Neuronal stem cell (in vitro differentiated cells): ENCODE measurements around the gene ABCB6.

Experiments
- DNase-seq: peaks from one replicate; pipeline ENCODE4 v3.0.0-alpha.2; 2013; ENCODE audit warnings: low spot score
- H2AFZ ChIP-seq: one replicate; pipeline ENCODE4 v1.6.1; 2013; ENCODE audit warnings: mild to moderate bottlenecking, low read length, inconsistent platforms
- H2AK5ac ChIP-seq: 2 replicates; pipeline ENCODE4 v1.6.1; 2013; ENCODE audit warnings: low read depth, mild to moderate bottlenecking, inconsistent platforms, low read length, moderate library complexity, mixed read lengths
- H2BK120ac ChIP-seq: 2 replicates; pipeline ENCODE4 v1.6.1; 2013; ENCODE audit warnings: low read depth, mild to moderate bottlenecking, inconsistent platforms, low read length, moderate library complexity, mixed read lengths
- H2BK12ac ChIP-seq: one replicate; pipeline ENCODE4 v1.6.1; 2013; ENCODE audit warnings: low read length, inconsistent platforms
- H2BK15ac ChIP-seq: 2 replicates; pipeline ENCODE4 v1.6.1; 2013; ENCODE audit warnings: mild to moderate bottlenecking, low read length, inconsistent platforms, mixed read lengths
- H2BK5ac ChIP-seq: one replicate; pipeline ENCODE4 v1.6.1; 2013; ENCODE audit warnings: inconsistent platforms, mild to moderate bottlenecking, low read length, moderate library complexity
- H3K14ac ChIP-seq: one replicate; pipeline ENCODE4 v1.6.1; 2013; ENCODE audit warnings: low read length, inconsistent platforms
- H3K18ac ChIP-seq: 2 replicates; pipeline ENCODE4 v1.6.1; 2013; ENCODE audit warnings: low read length, inconsistent platforms
- H3K23ac ChIP-seq: 2 replicates; pipeline ENCODE4 v1.6.1; 2013; ENCODE audit warnings: low read depth, mild to moderate bottlenecking, mixed read lengths, low read length, inconsistent platforms; ENCODE audit not compliant: poor library complexity
- H3K27ac ChIP-seq: replicated peaks from 3 replicates; pipeline ENCODE4 v1.5.1; 2013; ENCODE audit warnings: low read length, inconsistent platforms
- H3K27me3 ChIP-seq, 3 experiments: 2 replicates each; pipeline ENCODE4 v1.6.1; 2013; ENCODE audit warnings: low read length in 3 of 3, mild to moderate bottlenecking in 2 of 3, inconsistent platforms in 1 of 3, low read depth in 1 of 3, mixed read lengths in 1 of 3, moderate library complexity in 1 of 3; ENCODE audit not compliant: control insufficient read depth in 3 of 3, insufficient read depth in 3 of 3
- H3K36me3 ChIP-seq, 2 donors: replicated peaks in 1 of 2; 2 replicates each; pipeline ENCODE4 v1.6.1; 2013; ENCODE audit warnings: low read length in 2 of 2; ENCODE audit not compliant: control insufficient read depth in 2 of 2, insufficient read depth in 2 of 2
- H3K4ac ChIP-seq: 2 replicates; pipeline ENCODE4 v1.6.1; 2013; ENCODE audit warnings: inconsistent platforms, mild to moderate bottlenecking, low read length, moderate library complexity
- H3K4me1 ChIP-seq, 2 donors: 1 replicate in 1 of 2; 2 replicates in 1 of 2; pipeline ENCODE4 v1.6.1; 2013; ENCODE audit warnings: low read length in 2 of 2, low read depth in 1 of 2; ENCODE audit not compliant: control insufficient read depth in 2 of 2, insufficient read depth in 1 of 2
- H3K4me2 ChIP-seq: one replicate; pipeline ENCODE4 v1.6.1; 2013; ENCODE audit warnings: mild to moderate bottlenecking, low read length, inconsistent platforms; ENCODE audit not compliant: insufficient read depth, poor library complexity, severe bottlenecking
- H3K4me3 ChIP-seq, 2 donors: 2 replicates each; pipeline ENCODE4 v1.5.1; 2013; ENCODE audit warnings: low read length in 2 of 2, mild to moderate bottlenecking in 2 of 2, inconsistent platforms in 1 of 2, moderate library complexity in 1 of 2
- H3K79me1 ChIP-seq: one replicate; pipeline ENCODE4 v1.6.1; 2013; ENCODE audit warnings: low read depth, mild to moderate bottlenecking, inconsistent platforms, low read length, moderate library complexity
- H3K9ac ChIP-seq: one replicate; pipeline ENCODE4 v1.6.1; 2013; ENCODE audit warnings: mild to moderate bottlenecking, low read depth, low read length, inconsistent platforms; ENCODE audit not compliant: poor library complexity
- H3K9me3 ChIP-seq, 2 donors: replicated peaks in 1 of 2; 2 replicates each; pipeline versions ENCODE3 to v1.6.1; 2013; ENCODE audit warnings: low read length in 2 of 2, mild to moderate bottlenecking in 2 of 2, inconsistent platforms in 1 of 2, low read depth in 1 of 2, mixed read lengths in 1 of 2, moderate library complexity in 1 of 2; ENCODE audit not compliant: control insufficient read depth in 2 of 2, insufficient read depth in 1 of 2
- H4K8ac ChIP-seq: one replicate; pipeline ENCODE4 v1.6.1; 2013; ENCODE audit warnings: low read depth, mild to moderate bottlenecking, inconsistent platforms, low read length, moderate library complexity
- H4K91ac ChIP-seq: one replicate; pipeline ENCODE4 v1.6.1; 2013; ENCODE audit warnings: low read length, low read depth, mild to moderate bottlenecking, inconsistent platforms; ENCODE audit not compliant: poor library complexity
- WGBS, 2 donors: extraction: QIAGEN DNeasy Blood & Tissue Kit; methylation state at CpG; one replicate each; pipeline ENCODE4 v1.1.7; 2013; ENCODE audit warnings: missing lambda C conversion rate in 2 of 2, mixed read lengths in 1 of 2; ENCODE audit not compliant: insufficient read length in 2 of 2, insufficient replicate concordance in 1 of 2; ENCODE audit errors: extremely low coverage in 2 of 2; 5-methylcytosine and 5-hydroxymethylcytosine counted together

The ABCB6 gene

DNA sequence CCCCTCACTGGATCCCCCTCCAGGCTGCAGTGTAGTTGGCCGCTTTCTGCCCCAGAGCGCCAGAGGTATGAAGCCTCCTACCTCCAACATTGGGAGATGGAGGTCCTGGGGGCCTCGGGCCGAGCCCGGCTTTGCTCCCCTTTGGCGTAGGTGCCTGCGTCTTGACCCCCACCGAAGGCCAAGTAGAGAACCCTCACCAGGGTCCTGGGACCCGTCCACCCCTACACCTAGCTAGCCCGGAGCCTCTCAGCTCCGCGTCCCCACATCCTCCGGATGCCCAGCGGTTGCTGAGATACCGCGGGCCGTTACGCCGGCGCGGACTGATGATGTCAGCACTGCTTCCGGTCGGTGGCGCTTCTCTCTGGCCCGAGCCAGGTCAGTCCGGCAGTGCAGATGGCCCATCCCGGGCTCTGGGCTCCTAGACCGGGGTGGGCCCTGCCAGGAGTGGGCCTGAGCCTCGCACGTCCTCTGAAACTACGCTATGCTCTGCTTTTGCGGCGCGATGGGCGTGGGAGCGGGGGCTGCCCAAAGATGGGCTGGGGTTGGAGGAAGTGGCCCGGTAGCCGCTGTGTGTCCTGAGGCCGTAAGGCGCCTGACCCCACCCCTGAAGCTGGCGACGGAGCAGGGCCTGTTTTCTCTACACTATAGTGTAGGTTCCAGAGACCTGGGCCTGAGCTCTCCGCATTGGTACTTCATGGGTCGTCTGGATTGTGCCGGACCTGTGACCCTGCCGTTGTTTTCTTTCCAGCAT is 26.6 kb upstream of the ABCB6 start, which contains the start of the genes GLB1L and STK16:
TSS of gene GLB1L (minus strand) at position 297 of the 751 bp plus-strand sequence. CDS start 1,871 bp downstream, outside the sequence.
TSS of gene STK16 (plus strand) at position 332 of the 751 bp plus-strand sequence. CDS start 521 bp downstream, outside the sequence.
- Histone ChIP-seq H3K27me3 (no peaks in the 10 kb centered on the region), H4K91ac (no peak within 1 kb of the TSS), H3K23ac (peak within 1 kb of the TSS; percentile 96), H2BK12ac (no peak within 1 kb of the TSS), H2BK120ac (peak within 1 kb of the TSS; percentile 88), H2AK5ac (peak within 1 kb of the TSS; percentile 28), H3K4me2 (peak within 1 kb of the TSS; percentile 99), H4K8ac (peak within 1 kb of the TSS; percentile 45), H3K14ac (peak within 1 kb of the TSS; percentile 95), H3K36me3 (peaks cover 10 to 24% of the 10 kb centered on the region in 2 donors), H3K4ac (peak within 1 kb of the TSS; percentile 68), H3K18ac (peak within 1 kb of the TSS; percentile 98), H3K27ac (no peak within 1 kb of the TSS), H3K9ac (peak within 1 kb of the TSS; percentile 98), H3K4me1 (peaks cover 6 to 10% of the 10 kb centered on the region in 2 donors), H2AFZ (peak within 1 kb of the TSS; percentile 92), H3K4me3 (peak within 1 kb of the TSS; percentile 86 to 89), H2BK15ac (no peak within 1 kb of the TSS), H2BK5ac (peak within 1 kb of the TSS; percentile 94), H3K79me1 (no peaks in the 10 kb centered on the region), H3K9me3 (no peaks in the 10 kb centered on the region)
- DNase-seq = peak; percentile 94
- no CpG with 5 or more reads among the region's 46 CpGs for WGBS, 2 donors

DNA sequence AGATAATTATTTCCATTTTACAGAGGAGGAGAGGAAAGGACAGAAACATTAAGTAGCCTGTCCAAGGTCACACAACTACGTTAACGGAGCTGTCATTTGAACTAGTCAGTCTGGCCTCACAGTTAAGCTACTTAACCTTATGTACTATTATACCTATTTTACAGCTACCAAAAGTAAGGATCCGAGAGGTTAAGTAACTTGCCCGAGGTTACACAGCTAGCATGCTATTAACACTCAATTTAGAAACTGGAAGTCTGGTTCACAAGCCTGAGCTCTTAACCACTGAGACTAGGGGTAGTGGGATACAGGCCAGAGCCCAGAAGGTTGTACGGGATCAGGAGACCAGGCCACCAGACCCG is 26.0 kb upstream of the ABCB6 start:
- Histone ChIP-seq H4K8ac (no peak overlapping the region), H3K4ac (no peak overlapping the region), H2AK5ac (no peak overlapping the region), H3K18ac (no peak overlapping the region), H3K4me1 (peaks cover 6 to 10% of the 10 kb centered on the region in 2 donors), H3K14ac (no peak overlapping the region), H2BK5ac (no peak overlapping the region), H3K36me3 (peaks cover 13 to 27% of the 10 kb centered on the region in 2 donors), H3K27ac (no peak overlapping the region), H3K9ac (no peak overlapping the region), H4K91ac (no peak overlapping the region), H3K4me2 (peak overlapping the region; percentile 99), H3K23ac (peak overlapping the region; percentile 96), H3K27me3 (no peaks in the 10 kb centered on the region), H2BK15ac (no peak overlapping the region), H3K79me1 (no peaks in the 10 kb centered on the region), H3K9me3 (no peaks in the 10 kb centered on the region), H3K4me3 (peak overlapping the region; percentile 86 to 89), H2BK120ac (no peak overlapping the region), H2AFZ (peak overlapping the region; percentile 92), H2BK12ac (no peak overlapping the region)
- DNase-seq = no peak
- WGBS, 2 donors = no CpG with 5 or more reads among the region's 6 CpGs

DNA sequence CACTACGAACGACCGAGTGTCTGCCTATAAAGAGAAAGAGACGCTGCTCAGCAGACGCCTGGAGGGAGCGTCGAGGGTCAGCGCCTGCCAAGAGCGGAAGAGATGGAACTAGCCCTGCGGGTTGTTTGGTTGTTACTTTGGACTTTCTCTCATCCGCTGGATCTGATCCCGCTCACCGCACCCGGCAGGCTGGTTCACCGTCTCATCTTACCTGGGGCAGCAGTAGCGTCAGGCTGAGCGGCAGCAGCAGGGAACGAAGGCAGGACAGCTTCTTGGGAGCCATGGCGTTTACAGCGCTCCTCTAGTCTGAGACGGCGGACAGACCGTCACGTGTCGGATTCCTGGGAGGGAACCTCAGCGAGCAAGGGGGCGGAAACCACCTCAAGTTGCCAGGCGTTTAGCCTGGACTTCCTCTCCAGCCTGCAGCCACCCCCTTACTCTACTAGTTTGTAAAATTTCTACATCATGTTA is 24.6 kb upstream of the ABCB6 start:
- H3K27ac ChIP-seq = no peak overlapping the region
- H3K18ac ChIP-seq = no peak overlapping the region
- no peaks in the 10 kb centered on the region for H3K9me3 ChIP-seq
- H2AK5ac ChIP-seq = no peak overlapping the region
- no CpG with 5 or more reads among the region's 28 CpGs for WGBS, 2 donors
- no peaks in the 10 kb centered on the region for H3K27me3 ChIP-seq
- H4K8ac ChIP-seq = no peak overlapping the region
- no peak overlapping the region for H2BK120ac ChIP-seq
- no peak for DNase-seq
- no peak overlapping the region for H3K4me3 ChIP-seq
- no peak overlapping the region for H3K4me2 ChIP-seq
- no peak overlapping the region for H3K4ac ChIP-seq
- H3K14ac ChIP-seq = no peak overlapping the region
- peak overlapping the region; percentile 35 for H3K23ac ChIP-seq
- H3K4me1 ChIP-seq = peaks cover 6 to 8% of the 10 kb centered on the region in 2 donors
- no peak overlapping the region for H2BK15ac ChIP-seq
- no peak overlapping the region for H3K9ac ChIP-seq
- H2AFZ ChIP-seq = no peak overlapping the region
- no peak overlapping the region for H2BK12ac ChIP-seq
- H3K36me3 ChIP-seq = peaks cover 12 to 35% of the 10 kb centered on the region in 2 donors
- no peaks in the 10 kb centered on the region for H3K79me1 ChIP-seq
- H4K91ac ChIP-seq = no peak overlapping the region
- no peak overlapping the region for H2BK5ac ChIP-seq

DNA sequence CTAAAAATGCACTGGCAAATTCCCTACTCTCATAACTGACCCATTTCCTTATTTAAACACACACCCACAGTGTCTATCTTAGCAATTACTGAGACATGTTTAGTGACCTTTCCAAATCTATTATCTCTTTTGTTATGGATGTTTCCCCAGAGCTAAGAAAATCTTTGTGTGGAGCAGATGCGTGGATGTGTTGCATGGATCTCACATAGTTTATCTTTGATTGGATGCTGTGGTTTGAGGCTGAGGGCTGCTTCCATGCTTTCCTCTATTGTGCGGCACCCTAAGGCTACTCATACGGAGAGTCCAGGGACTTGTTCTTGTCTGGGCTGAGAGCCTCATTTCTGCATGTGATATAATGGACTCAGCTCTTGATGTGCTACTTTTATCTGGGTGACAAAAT is 15.6 kb upstream of the ABCB6 start:
- no peak overlapping the region for H4K8ac ChIP-seq
- no peaks in the 10 kb centered on the region for H3K9me3 ChIP-seq
- H2BK120ac ChIP-seq = no peak overlapping the region
- H2AFZ ChIP-seq = no peak overlapping the region
- no peak overlapping the region for H2BK12ac ChIP-seq
- H3K79me1 ChIP-seq = no peaks in the 10 kb centered on the region
- H3K4me3 ChIP-seq = no peak overlapping the region
- H3K27ac ChIP-seq = no peak overlapping the region
- H3K27me3 ChIP-seq = no peaks in the 10 kb centered on the region
- H3K23ac ChIP-seq = no peak overlapping the region
- no peak overlapping the region for H4K91ac ChIP-seq
- H2BK15ac ChIP-seq = no peak overlapping the region
- no peak overlapping the region for H3K9ac ChIP-seq
- H3K36me3 ChIP-seq = peaks cover 50 to 78% of the 10 kb centered on the region in 2 donors
- no peak overlapping the region for H3K14ac ChIP-seq
- H3K18ac ChIP-seq = no peak overlapping the region
- H2BK5ac ChIP-seq = no peak overlapping the region
- peaks cover 0 to 2% of the 10 kb centered on the region in 2 donors for H3K4me1 ChIP-seq
- DNase-seq = no peak
- H2AK5ac ChIP-seq = no peak overlapping the region
- no CpG with 5 or more reads among the region's 3 CpGs for WGBS, 2 donors
- no peak overlapping the region for H3K4me2 ChIP-seq
- H3K4ac ChIP-seq = no peak overlapping the region
